ENCODE data around the gene SPTSSA.
"Not testable (repeated sequence)": the region's sequence is repeated elsewhere in the genome, so short reads cannot be mapped to it uniquely, and the experiment has no call there.

The SPTSSA gene

DNA sequence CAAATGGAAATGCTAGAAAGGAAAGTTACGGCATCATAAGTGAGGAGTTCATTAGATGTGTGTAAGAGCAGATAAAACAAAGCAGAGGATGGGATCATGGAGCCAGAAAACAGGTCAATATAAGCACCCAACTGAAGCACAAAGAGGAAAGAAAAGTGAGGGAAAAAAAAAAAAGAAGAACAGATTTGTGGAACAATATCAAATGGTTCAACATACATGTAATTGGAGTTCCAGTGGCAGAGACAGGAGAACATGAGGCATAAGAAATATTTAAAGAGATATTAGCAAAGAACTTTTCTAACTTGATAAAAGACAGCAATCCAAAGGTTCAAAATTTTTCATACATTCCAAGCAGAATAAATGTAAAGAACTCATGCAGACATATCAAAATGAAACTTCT, 54.1 kb downstream of the SPTSSA start:
- H3K36me3 ChIP-seq (ENCODE audit: control insufficient read depth in 2 of 2, insufficient read depth in 2 of 2, low read length in 2 of 2) = no peaks in the 10 kb centered on the region
- no peak overlapping the region for H3K27ac ChIP-seq (ENCODE audit: low read depth in 2 of 2, low read length in 2 of 2)
- no peak overlapping the region for H3K9ac ChIP-seq (ENCODE audit: low read depth in 1 of 2, low read length in 2 of 2)
- H3K4me3 ChIP-seq (ENCODE audit: low read length in 2 of 2) = no peak overlapping the region
- H3K4me1 ChIP-seq (ENCODE audit: control insufficient read depth in 2 of 2, insufficient read depth in 2 of 2, low read length in 2 of 2) = no peaks in the 10 kb centered on the region
- no peaks in the 10 kb centered on the region for H3K27me3 ChIP-seq (ENCODE audit: control insufficient read depth in 2 of 2, insufficient read depth in 2 of 2, low read length in 2 of 2)
- H3K9me3 ChIP-seq (ENCODE audit: control insufficient read depth in 2 of 2, low read length in 2 of 2) = peaks cover 0 to 4% of the 10 kb centered on the region in 2 donors

DNA sequence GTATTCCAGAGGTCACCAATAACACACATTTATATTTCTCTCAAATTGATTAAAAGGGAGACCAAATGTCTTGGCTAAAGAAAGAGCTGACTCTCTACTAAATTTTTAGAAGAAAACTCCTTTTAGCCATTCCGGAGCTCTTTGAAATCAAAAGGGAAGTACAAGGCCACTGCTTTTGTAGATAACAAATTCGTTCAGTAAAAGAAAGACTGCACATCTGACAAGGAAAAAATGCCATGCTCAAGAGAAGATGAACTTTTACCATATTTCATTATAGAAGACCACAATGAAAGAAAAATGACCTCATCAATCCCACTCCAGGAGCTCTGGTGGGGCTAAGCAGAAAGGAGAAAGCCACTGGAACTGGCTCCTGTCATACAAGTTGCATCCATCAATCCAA, 57.6 kb downstream of the SPTSSA start:
- Histone ChIP-seq H3K27ac (ENCODE audit: low read depth in 2 of 2, low read length in 2 of 2) (no peak overlapping the region), H3K9ac (ENCODE audit: low read depth in 1 of 2, low read length in 2 of 2) (no peak overlapping the region), H3K27me3 (ENCODE audit: control insufficient read depth in 2 of 2, insufficient read depth in 2 of 2, low read length in 2 of 2) (no peaks in the 10 kb centered on the region), H3K9me3 (ENCODE audit: control insufficient read depth in 2 of 2, low read length in 2 of 2) (no peaks in the 10 kb centered on the region), H3K36me3 (ENCODE audit: control insufficient read depth in 2 of 2, insufficient read depth in 2 of 2, low read length in 2 of 2) (no peaks in the 10 kb centered on the region), H3K4me1 (ENCODE audit: control insufficient read depth in 2 of 2, insufficient read depth in 2 of 2, low read length in 2 of 2) (no peaks in the 10 kb centered on the region), H3K4me3 (ENCODE audit: low read length in 2 of 2) (no peak overlapping the region)

DNA sequence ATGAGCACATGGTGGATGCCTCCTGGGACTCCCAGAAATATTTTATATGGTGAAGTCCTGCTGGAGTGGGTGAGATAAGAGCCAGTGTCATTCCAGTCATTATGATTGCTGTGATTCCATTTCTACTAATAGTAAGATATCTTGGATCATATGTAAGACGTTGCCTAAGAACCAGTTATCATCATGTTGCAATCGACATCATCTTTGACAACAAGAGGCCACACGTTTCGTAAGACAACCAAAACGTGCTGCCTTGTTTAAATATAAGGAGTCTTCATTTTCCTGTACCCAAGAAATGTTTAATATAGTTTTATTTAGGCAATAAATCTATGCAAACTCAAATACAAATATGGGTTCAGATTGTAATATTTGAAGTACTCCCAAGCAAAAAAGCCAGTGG, 58.4 kb downstream of the SPTSSA start:
- no peak overlapping the region for H3K4me3 ChIP-seq (ENCODE audit: low read length in 2 of 2)
- no peaks in the 10 kb centered on the region for H3K27me3 ChIP-seq (ENCODE audit: control insufficient read depth in 2 of 2, insufficient read depth in 2 of 2, low read length in 2 of 2)
- no peaks in the 10 kb centered on the region for H3K9me3 ChIP-seq (ENCODE audit: control insufficient read depth in 2 of 2, low read length in 2 of 2)
- no peaks in the 10 kb centered on the region for H3K36me3 ChIP-seq (ENCODE audit: control insufficient read depth in 2 of 2, insufficient read depth in 2 of 2, low read length in 2 of 2)
- H3K4me1 ChIP-seq (ENCODE audit: control insufficient read depth in 2 of 2, insufficient read depth in 2 of 2, low read length in 2 of 2) = no peaks in the 10 kb centered on the region
- H3K9ac ChIP-seq (ENCODE audit: low read depth in 1 of 2, low read length in 2 of 2) = no peak overlapping the region
- H3K27ac ChIP-seq (ENCODE audit: low read depth in 2 of 2, low read length in 2 of 2) = no peak overlapping the region

DNA sequence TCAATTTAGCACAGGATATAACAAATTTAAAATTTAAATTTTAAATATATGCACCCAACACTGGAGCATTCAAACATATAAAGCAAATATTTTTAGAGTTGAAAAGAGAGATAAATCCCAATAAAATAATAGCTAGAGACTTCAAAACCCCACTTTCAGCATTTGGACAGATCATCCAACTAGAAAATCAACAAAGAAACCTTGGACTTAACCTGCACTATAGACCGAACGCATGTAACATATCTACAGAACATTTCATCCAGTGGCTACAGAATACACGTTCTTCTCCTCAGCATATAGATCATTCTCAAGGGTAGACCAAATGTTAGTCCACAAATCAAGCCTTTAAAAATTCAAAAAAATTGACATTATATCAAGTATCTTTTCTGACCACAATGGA, 64.0 kb downstream of the SPTSSA start:
- no peak overlapping the region for H3K4me3 ChIP-seq (ENCODE audit: low read length in 2 of 2)
- no peak overlapping the region for H3K9ac ChIP-seq (ENCODE audit: low read depth in 1 of 2, low read length in 2 of 2)
- no peaks in the 10 kb centered on the region for H3K9me3 ChIP-seq (ENCODE audit: control insufficient read depth in 2 of 2, low read length in 2 of 2)
- no peak overlapping the region for H3K27ac ChIP-seq (ENCODE audit: low read depth in 2 of 2, low read length in 2 of 2)
- H3K27me3 ChIP-seq (ENCODE audit: control insufficient read depth in 2 of 2, insufficient read depth in 2 of 2, low read length in 2 of 2) = no peaks in the 10 kb centered on the region
- no peaks in the 10 kb centered on the region for H3K36me3 ChIP-seq (ENCODE audit: control insufficient read depth in 2 of 2, insufficient read depth in 2 of 2, low read length in 2 of 2)
- H3K4me1 ChIP-seq (ENCODE audit: control insufficient read depth in 2 of 2, insufficient read depth in 2 of 2, low read length in 2 of 2) = no peaks in the 10 kb centered on the region

DNA sequence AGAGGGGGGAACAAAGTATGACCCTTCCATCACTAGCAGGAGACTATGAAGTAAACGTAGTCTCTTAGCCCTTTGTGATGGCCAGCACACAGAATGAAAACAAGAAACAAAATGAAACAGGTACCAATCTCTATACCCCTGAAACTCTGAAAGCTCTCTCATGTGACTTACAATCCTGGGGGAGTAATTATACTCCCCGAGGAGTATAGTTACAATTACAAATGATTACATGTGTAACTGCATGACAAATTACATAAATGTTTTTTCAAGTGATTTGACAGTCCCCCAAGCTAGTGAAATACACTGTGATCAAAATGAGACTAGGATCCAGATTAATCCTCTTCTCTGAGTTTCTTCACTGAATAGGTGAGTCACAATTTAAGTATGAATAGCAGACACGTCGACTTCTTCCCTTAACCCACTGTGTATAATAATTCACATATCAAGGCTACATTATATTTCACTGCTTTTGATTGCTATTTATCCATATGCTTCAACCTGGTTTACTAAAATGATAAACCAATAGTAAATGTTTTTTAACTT, 74.0 kb downstream of the SPTSSA start:
- Histone ChIP-seq H3K4me1 (ENCODE audit: control insufficient read depth in 2 of 2, insufficient read depth in 2 of 2, low read length in 2 of 2) (no peaks in the 10 kb centered on the region), H3K27ac (ENCODE audit: low read depth in 2 of 2, low read length in 2 of 2) (no peak overlapping the region), H3K27me3 (ENCODE audit: control insufficient read depth in 2 of 2, insufficient read depth in 2 of 2, low read length in 2 of 2) (no peaks in the 10 kb centered on the region), H3K9me3 (ENCODE audit: control insufficient read depth in 2 of 2, low read length in 2 of 2) (no peaks in the 10 kb centered on the region), H3K36me3 (ENCODE audit: control insufficient read depth in 2 of 2, insufficient read depth in 2 of 2, low read length in 2 of 2) (no peaks in the 10 kb centered on the region), H3K9ac (ENCODE audit: low read depth in 1 of 2, low read length in 2 of 2) (no peak overlapping the region), H3K4me3 (ENCODE audit: low read length in 2 of 2) (no peak overlapping the region)

DNA sequence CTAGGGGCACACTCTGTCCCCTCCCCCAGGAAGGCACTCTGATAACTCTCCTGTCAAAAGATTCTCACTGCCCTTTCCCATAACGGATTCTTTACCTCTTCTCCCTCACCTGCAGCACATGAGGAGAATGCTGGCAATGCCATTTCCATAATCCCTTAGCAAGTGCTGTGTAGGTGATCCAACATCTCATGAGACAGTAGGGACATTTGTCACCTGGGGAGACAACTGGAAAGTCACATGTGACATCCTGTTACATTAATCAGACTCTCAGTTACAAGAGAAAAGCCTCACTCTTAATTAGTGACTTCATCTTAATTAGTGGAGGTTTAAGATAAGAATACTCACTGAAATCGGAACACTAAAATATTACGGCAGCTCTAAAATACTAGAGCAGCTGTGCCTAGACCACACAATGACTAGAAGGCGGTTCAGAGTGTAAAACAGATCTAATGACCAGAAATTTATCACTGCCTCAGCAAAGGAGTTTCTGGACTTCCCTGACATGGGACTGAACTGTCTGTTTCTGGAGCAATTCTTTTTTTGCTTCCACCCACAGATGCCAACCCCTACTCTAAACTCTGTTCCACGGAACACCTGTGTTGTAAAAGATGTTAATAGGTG, 75.1 kb downstream of the SPTSSA start:
- Histone ChIP-seq H3K9ac (ENCODE audit: low read depth in 1 of 2, low read length in 2 of 2) (no peak overlapping the region), H3K27me3 (ENCODE audit: control insufficient read depth in 2 of 2, insufficient read depth in 2 of 2, low read length in 2 of 2) (no peaks in the 10 kb centered on the region), H3K36me3 (ENCODE audit: control insufficient read depth in 2 of 2, insufficient read depth in 2 of 2, low read length in 2 of 2) (no peaks in the 10 kb centered on the region), H3K4me3 (ENCODE audit: low read length in 2 of 2) (no peak overlapping the region), H3K9me3 (ENCODE audit: control insufficient read depth in 2 of 2, low read length in 2 of 2) (no peaks in the 10 kb centered on the region), H3K27ac (ENCODE audit: low read depth in 2 of 2, low read length in 2 of 2) (no peak overlapping the region), H3K4me1 (ENCODE audit: control insufficient read depth in 2 of 2, insufficient read depth in 2 of 2, low read length in 2 of 2) (no peaks in the 10 kb centered on the region)

DNA sequence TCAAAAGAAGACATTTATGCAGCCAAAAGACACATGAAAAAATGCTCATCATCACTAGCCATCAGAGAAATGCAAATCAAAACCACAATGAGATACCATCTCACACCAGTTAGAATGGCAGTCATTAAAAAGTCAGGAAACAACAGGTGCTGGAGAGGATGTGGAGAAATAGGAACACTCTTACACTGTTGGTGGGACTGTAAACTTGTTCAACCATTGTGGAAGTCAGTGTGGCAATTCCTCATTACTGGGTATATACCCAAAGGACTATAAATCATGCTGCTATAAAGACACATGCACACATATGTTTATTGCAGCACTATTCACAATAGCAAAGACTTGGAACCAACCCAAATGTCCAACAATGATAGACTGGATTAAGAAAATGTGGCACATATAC, 76.2 kb downstream of the SPTSSA start:
- H3K4me1 ChIP-seq (ENCODE audit: control insufficient read depth in 2 of 2, insufficient read depth in 2 of 2, low read length in 2 of 2); H3K4me3 ChIP-seq (ENCODE audit: low read length in 2 of 2); H3K36me3 ChIP-seq (ENCODE audit: control insufficient read depth in 2 of 2, insufficient read depth in 2 of 2, low read length in 2 of 2); H3K27me3 ChIP-seq (ENCODE audit: control insufficient read depth in 2 of 2, insufficient read depth in 2 of 2, low read length in 2 of 2); H3K27ac ChIP-seq (ENCODE audit: low read depth in 2 of 2, low read length in 2 of 2); H3K9me3 ChIP-seq (ENCODE audit: control insufficient read depth in 2 of 2, low read length in 2 of 2); H3K9ac ChIP-seq (ENCODE audit: low read depth in 1 of 2, low read length in 2 of 2): not testable (repeated sequence)

DNA sequence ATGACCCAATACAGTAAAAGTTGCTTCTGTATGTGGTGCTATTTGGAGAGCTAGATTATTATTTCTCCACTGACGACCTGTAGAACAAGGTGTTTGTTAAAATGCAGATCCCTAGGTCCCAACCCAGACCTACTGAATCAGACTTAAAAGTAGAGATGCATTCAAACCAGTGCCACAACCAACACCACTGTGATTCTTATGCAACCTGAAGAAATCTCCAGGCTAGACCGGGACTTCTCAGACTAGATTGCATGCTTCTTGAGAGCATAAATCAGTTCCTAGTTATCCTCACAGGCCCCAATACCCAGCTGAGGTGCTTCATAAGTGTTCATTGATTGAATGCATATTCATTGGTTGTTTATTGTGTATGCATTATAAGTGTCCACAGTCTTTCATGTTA, 78.2 kb downstream of the SPTSSA start:
- H3K4me3 ChIP-seq (ENCODE audit: low read length in 2 of 2) = no peak overlapping the region

More for the DNA sequence above, 78.2 kb downstream of the SPTSSA start:
- no peaks in the 10 kb centered on the region for H3K9me3 ChIP-seq (ENCODE audit: control insufficient read depth in 2 of 2, low read length in 2 of 2)
- no peaks in the 10 kb centered on the region for H3K4me1 ChIP-seq (ENCODE audit: control insufficient read depth in 2 of 2, insufficient read depth in 2 of 2, low read length in 2 of 2)
- no peaks in the 10 kb centered on the region for H3K27me3 ChIP-seq (ENCODE audit: control insufficient read depth in 2 of 2, insufficient read depth in 2 of 2, low read length in 2 of 2)
- no peak overlapping the region for H3K9ac ChIP-seq (ENCODE audit: low read depth in 1 of 2, low read length in 2 of 2)
- H3K36me3 ChIP-seq (ENCODE audit: control insufficient read depth in 2 of 2, insufficient read depth in 2 of 2, low read length in 2 of 2) = no peaks in the 10 kb centered on the region
- no peak overlapping the region for H3K27ac ChIP-seq (ENCODE audit: low read depth in 2 of 2, low read length in 2 of 2)

Data from mucosa of rectum (tissue), 2 donors.